SK-N-SH (cell line): ENCODE measurements around the gene MCUB. TPM values are rescaled to one million over a fixed set of nuclear protein-coding genes. Genes with fewer than 3 reads are reported as not detected.

ENCODE experiments used
- CTCF ChIA-PET: fragments of 300-600, 350-600 bp; formaldehyde crosslinking; extraction: SDS; loops from one replicate; lab custom pipeline; 2021; lab: Yijun Ruan, JAX
- POLR2A ChIA-PET: fragments of 350-600 bp; sonication (Branson Sonifier 250); formaldehyde crosslinking; extraction: SDS; loops from one replicate; lab custom pipeline; 2020; ENCODE audit warnings: antibody characterized with exemption, inconsistent platforms; lab: Yijun Ruan, JAX
- DNase-seq: peaks from one replicate; pipeline ENCODE4 v3.0.0; 2012
- H2AFZ ChIP-seq: fragments of 200-600 bp; sonication (generic); 2 replicates; pipeline ENCODE4 v1.8.1; 2016; ENCODE audit warnings: antibody characterized with exemption, mild to moderate bottlenecking, low read depth
- H3F3A ChIP-seq: fragments of 200-600 bp; sonication (generic); replicated peaks from 2 replicates; pipeline ENCODE3; 2016; ENCODE audit warnings: antibody characterized with exemption, mild to moderate bottlenecking; ENCODE audit not compliant: insufficient read depth
- H3K27ac ChIP-seq, 2 experiments: fragments of 200-500 bp in 1 of 2; fragments of 200-600 bp in 1 of 2; sonication (Bioruptor generic) in 1 of 2; sonication (generic), shearing (Covaris generic) in 1 of 2; 2 replicates each; pipeline versions ENCODE4 v1.5.1 to v1.6.1; 2014 to 2016; ENCODE audit warnings: low read depth in 2 of 2, inconsistent platforms in 1 of 2, low read length in 1 of 2, mild to moderate bottlenecking in 1 of 2, mixed read lengths in 1 of 2
- H3K27me3 ChIP-seq: fragments of 200-600 bp; sonication (generic), shearing (Covaris generic); 2 replicates; pipeline ENCODE4 v1.6.1; 2016; ENCODE audit warnings: mixed run types; ENCODE audit not compliant: insufficient read depth
- H3K36me3 ChIP-seq, 2 experiments: fragments of 200-500 bp in 1 of 2; fragments of 200-600 bp in 1 of 2; sonication (Bioruptor generic) in 1 of 2; sonication (generic) in 1 of 2; replicated peaks in 1 of 2; 2 replicates each; pipeline versions ENCODE3 to v1.5.1; 2014 to 2016; ENCODE audit warnings: low read length in 1 of 2, mild to moderate bottlenecking in 1 of 2; ENCODE audit not compliant: insufficient read depth in 2 of 2, control insufficient read depth in 1 of 2
- H3K4me1 ChIP-seq, 2 experiments: fragments of 200-500 bp in 1 of 2; fragments of 200-600 bp in 1 of 2; sonication (Bioruptor generic) in 1 of 2; sonication (generic), shearing (Covaris generic) in 1 of 2; 2 replicates each; pipeline versions ENCODE4 v1.5.1 to v1.6.1; 2014 to 2016; ENCODE audit warnings: low read depth in 1 of 2, low read length in 1 of 2, mixed run types in 1 of 2; ENCODE audit not compliant: insufficient read depth in 2 of 2, control insufficient read depth in 1 of 2
- H3K4me2 ChIP-seq: fragments of 200-600 bp; sonication (generic), shearing (Covaris generic); 2 replicates; pipeline ENCODE4 v1.6.1; 2017; ENCODE audit warnings: mixed run types
- H3K4me3 ChIP-seq, 2 experiments: fragments of 200-500 bp in 1 of 2; fragments of 200-600 bp in 1 of 2; sonication (Bioruptor generic) in 1 of 2; sonication (generic), shearing (Covaris generic) in 1 of 2; 2 replicates each; pipeline versions ENCODE4 v1.5.1 to v1.8.1; 2014 to 2016; ENCODE audit warnings: low read depth in 2 of 2, inconsistent platforms in 1 of 2, low read length in 1 of 2, mild to moderate bottlenecking in 1 of 2, mixed read lengths in 1 of 2, moderate library complexity in 1 of 2
- H3K79me2 ChIP-seq: fragments of 200-600 bp; sonication (generic); 2 replicates; pipeline ENCODE4 v1.8.1; 2017; ENCODE audit warnings: mild to moderate bottlenecking; ENCODE audit not compliant: insufficient read depth
- H3K9ac ChIP-seq: fragments of 200-600 bp; sonication (generic); 2 replicates; pipeline ENCODE4 v1.6.1; 2017; ENCODE audit warnings: mixed run types
- H3K9me2 ChIP-seq: fragments of 200-600 bp; sonication (generic); 2 replicates; pipeline ENCODE4 v1.6.1; 2017; ENCODE audit warnings: mixed run types
- H3K9me3 ChIP-seq: fragments of 200-600 bp; sonication (generic); 2 replicates; pipeline ENCODE4 v1.6.1; 2017; ENCODE audit warnings: mixed run types, mild to moderate bottlenecking, moderate library complexity
- H4K20me1 ChIP-seq: fragments of 200-600 bp; sonication (generic); 2 replicates; pipeline ENCODE4 v1.6.1; 2017; ENCODE audit warnings: mild to moderate bottlenecking, mixed run types; ENCODE audit not compliant: insufficient read depth
- CTCF ChIP-seq: fragments of 200-600 bp; sonication (generic); IDR thresholded peaks from 2 replicates; pipeline ENCODE4 v1.6.1; 2017; ENCODE audit warnings: antibody characterized with exemption, mild to moderate bottlenecking, moderate library complexity
- ELF1 ChIP-seq: IDR thresholded peaks from 2 replicates; pipeline ENCODE4 v1.4.0; 2012
- EZH2phosphoT487 ChIP-seq: fragments of 200-600 bp; sonication (generic); IDR thresholded peaks from 2 replicates; pipeline ENCODE4 v1.6.1; 2017; ENCODE audit warnings: low read depth, mixed run types, mild to moderate bottlenecking, antibody characterized with exemption, moderate library complexity, borderline replicate concordance
- JUND ChIP-seq: IDR thresholded peaks from 2 replicates; pipeline ENCODE4 v1.4.0; 2012
- MXI1 ChIP-seq: IDR thresholded peaks from 2 replicates; pipeline ENCODE4 v1.6.1; 2012; ENCODE audit warnings: mild to moderate bottlenecking, low read depth, low read length, improper control_type of control experiment
- NFIC ChIP-seq: IDR thresholded peaks from 2 replicates; pipeline ENCODE4 v1.4.0; 2012; ENCODE audit warnings: borderline replicate concordance
- NRF1 ChIP-seq: IDR thresholded peaks from 2 replicates; pipeline ENCODE4 v1.6.1; 2012; ENCODE audit warnings: low read depth, mild to moderate bottlenecking, low read length
- PBX3 ChIP-seq: IDR thresholded peaks from 2 replicates; pipeline ENCODE4; 2012
- POLR2AphosphoS5 ChIP-seq: IDR thresholded peaks from 2 replicates; pipeline ENCODE4 v1.6.1; 2012; ENCODE audit warnings: low read depth, low read length
- RAD21 ChIP-seq: IDR thresholded peaks from 2 replicates; pipeline ENCODE4 v1.6.1; 2012; ENCODE audit warnings: mild to moderate bottlenecking, low read length
- USF2 ChIP-seq: fragments of 150-350 bp; IDR thresholded peaks from 2 replicates; pipeline ENCODE4 v1.6.1; 2017; ENCODE audit warnings: antibody characterized with exemption, low read length, low read depth, borderline replicate concordance
- WGBS: methylation state at CpG from one replicate; pipeline ENCODE4 v1.1.6; 2017; ENCODE audit warnings: low lambda C conversion rate; 5-methylcytosine and 5-hydroxymethylcytosine counted together
- polyA plus RNA-seq, 3 experiments: library from polyadenylated mRNA; depleted of rRNA; stranded (reverse); fragments of >200 nt; gene quantifications; 2 replicates each; pipeline ENCODE4 v1.2.3, GENCODE V29; 2012

Gene MCUB
- polyA plus RNA-seq, 1 of the 3 experiments (the other 2 are of a cell fraction) = 39.3 TPM

GRCh38 chr4:109574443-109574850 lies 14.4 kb downstream of the MCUB start:
- no peaks in the 10 kb centered on the region; a peak in 1 of 4 replicates for H3K4me1 ChIP-seq
- DNase-seq = no peak
- no peak overlapping the region for H3K4me2 ChIP-seq
- no peak for TF ChIP-seq MXI1
- 0 out of 2 replicates have a peak, but pooled peaks have one; percentile 14 for TF ChIP-seq RAD21
- TF ChIP-seq, all 33 proteins: peak for 1
- no peak overlapping the region for H2AFZ ChIP-seq
- H3K9ac ChIP-seq = no peak overlapping the region
- H3K79me2 ChIP-seq = peaks cover 3% of the 10 kb centered on the region; the same call in 1 of the 2 replicates
- H3K36me3 ChIP-seq = no peaks in the 10 kb centered on the region
- no peak overlapping the region for H3K4me3 ChIP-seq
- H3K9me3 ChIP-seq = no peaks in the 10 kb centered on the region
- WGBS = 85% methylated on average over 6 of the region's 6 CpGs
- ChIA-PET POLR2A (no interaction called here), CTCF (no interaction called here)
- H3K9me2 ChIP-seq = no peaks in the 10 kb centered on the region
- no peak overlapping the region for H3K27ac ChIP-seq
- H3F3A ChIP-seq = no peaks in the 10 kb centered on the region
- H4K20me1 ChIP-seq = no peaks in the 10 kb centered on the region
- H3K27me3 ChIP-seq = no peaks in the 10 kb centered on the region

GRCh38 chr4:109574931-109575804 lies 15.1 kb downstream of the MCUB start:
- DNase-seq = no peak
- H3K4me3 ChIP-seq = no peak overlapping the region
- POLR2A ChIA-PET = no interaction called here
- no peak overlapping the region for H3K4me2 ChIP-seq
- H3K79me2 ChIP-seq = peaks cover 3% of the 10 kb centered on the region; the same call in 1 of the 2 replicates
- H3K9ac ChIP-seq = no peak overlapping the region
- H2AFZ ChIP-seq = no peak overlapping the region
- no peaks in the 10 kb centered on the region; a peak in 1 of 4 replicates for H3K4me1 ChIP-seq
- CTCF ChIA-PET = no interaction called here
- no peaks in the 10 kb centered on the region for H3K27me3 ChIP-seq
- no peaks in the 10 kb centered on the region for H3K9me2 ChIP-seq
- whole genome bisulfite sequencing = 77% methylated on average over 7 of the region's 7 CpGs
- no peak for TF ChIP-seq USF2
- TF ChIP-seq POLR2AphosphoS5 = no peak
- no peak for TF ChIP-seq JUND
- no peak for TF ChIP-seq CTCF
- no peak for TF ChIP-seq NFIC
- no peak for TF ChIP-seq ELF1
- no peak for TF ChIP-seq EZH2phosphoT487
- TF ChIP-seq NRF1 = no peak
- TF ChIP-seq PBX3 = no peak
- no peak overlapping the region for H3K27ac ChIP-seq
- no peaks in the 10 kb centered on the region for H3K36me3 ChIP-seq
- no peaks in the 10 kb centered on the region for H4K20me1 ChIP-seq
- H3K9me3 ChIP-seq = no peaks in the 10 kb centered on the region
- H3F3A ChIP-seq = no peaks in the 10 kb centered on the region
